NCI-H2227 (cell line): ENCODE measurements around the gene PGM2.

ENCODE experiments used
- DNase-seq: peaks from one replicate; lab custom pipeline; 2025; ENCODE audit not compliant: unreplicated experiment; lab: John Stamatoyannopoulos, UW

PGM2 gene

DNA sequence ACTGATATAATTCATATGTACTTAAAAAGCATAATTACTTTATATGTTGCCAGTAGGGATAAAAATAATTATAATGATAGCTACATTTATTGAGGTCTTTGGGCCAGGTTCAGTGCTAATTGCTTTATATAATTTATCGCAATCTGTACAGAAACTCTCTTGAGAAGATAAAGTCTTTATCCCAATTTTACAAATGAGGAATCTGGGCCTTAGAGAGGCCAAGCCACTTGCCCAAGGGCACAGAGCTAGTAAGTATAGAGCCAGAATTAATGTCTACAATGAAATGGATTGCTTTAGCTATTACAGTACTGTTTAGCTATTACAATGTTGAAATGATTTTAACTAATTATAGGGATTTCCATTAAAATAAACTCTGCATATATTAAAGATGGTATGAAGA lies 33.8 kb downstream of the PGM2 start:
- no peak for DNase-seq

DNA sequence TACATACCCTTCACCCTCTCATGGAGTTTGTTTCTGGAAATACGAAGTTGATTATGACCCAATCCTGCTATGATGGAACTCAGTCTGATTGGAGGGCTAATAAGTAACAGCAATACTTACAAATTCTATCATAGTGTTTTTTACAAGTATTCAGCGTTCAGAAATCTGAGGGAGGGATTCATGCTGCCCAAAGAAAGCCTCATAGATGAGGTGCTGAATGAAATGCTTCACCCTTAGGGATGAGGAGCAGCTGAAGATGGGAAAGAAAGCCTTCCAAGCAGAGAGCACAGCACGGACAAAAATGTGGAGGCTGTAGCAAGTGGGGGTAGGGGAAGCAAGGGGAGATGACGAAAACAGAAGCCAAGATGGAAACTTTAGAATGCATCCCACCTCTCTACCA lies 36.5 kb downstream of the PGM2 start:
- no peak for DNase-seq

- no peak for DNase-seq
Observed at GRCh38 chr4:37864786-37865185, 38.3 kb downstream of the PGM2 start.

- no peak for DNase-seq
Observed at GRCh38 chr4:37865450-37865849, 39.0 kb downstream of the PGM2 start.

- no peak for DNase-seq
Observed at GRCh38 chr4:37867102-37867501, 40.6 kb downstream of the PGM2 start.

DNA sequence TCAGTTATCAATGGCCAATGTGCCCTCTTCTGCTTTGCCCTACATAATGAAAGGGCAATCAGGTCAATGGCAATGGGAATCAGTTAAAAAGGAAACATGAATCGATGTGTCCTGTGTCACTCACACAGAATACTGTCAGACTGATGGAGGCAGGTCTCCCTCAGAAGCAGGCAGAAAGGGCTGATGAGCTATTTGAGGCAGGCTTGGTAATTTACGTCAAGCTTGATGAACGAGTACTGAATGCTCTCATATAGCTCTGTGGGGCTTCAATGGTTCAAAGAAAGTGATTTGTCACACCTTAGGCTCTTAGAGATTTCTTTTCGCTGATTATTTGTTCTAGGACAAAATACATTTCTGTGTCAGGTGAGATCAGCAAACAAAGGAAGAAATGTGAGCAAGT lies 41.8 kb downstream of the PGM2 start:
- DNase-seq: no peak

DNA sequence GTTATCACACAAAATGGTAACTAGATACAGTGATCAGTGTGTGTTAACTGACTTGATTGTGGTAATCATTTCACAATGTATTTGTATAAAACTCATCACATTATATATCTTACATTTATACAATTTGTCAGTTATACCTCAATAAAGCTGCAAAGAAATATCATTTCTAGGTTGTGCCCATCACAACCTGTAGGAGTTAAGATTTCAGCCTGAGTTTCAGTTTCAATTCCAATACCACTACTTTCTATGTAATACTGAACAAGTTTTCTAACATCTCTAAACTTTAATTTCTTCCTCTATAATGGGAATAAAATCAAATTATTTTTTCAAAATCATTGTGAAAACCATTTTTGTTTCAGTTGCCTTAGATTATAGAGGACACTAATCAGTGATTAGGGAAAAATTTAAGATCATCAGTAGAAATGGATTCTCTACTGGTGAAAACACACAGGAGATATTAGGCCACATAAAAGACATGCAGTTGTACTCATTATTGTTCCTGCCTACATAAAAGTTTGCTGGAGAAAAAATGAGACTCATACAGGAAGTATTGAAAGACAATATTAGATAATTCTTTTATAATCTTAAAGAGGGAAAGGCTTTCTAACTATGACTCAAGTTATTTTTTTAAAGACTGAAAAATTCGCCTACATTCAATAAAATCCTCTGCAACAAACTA lies 46.0 kb downstream of the PGM2 start:
- DNase-seq: no peak

GRCh38 chr4:37873386-37873785 lies 46.9 kb downstream of the PGM2 start:
- DNase-seq: no peak

GRCh38 chr4:37876156-37876555 lies 49.7 kb downstream of the PGM2 start:
- no peak for DNase-seq

DNA sequence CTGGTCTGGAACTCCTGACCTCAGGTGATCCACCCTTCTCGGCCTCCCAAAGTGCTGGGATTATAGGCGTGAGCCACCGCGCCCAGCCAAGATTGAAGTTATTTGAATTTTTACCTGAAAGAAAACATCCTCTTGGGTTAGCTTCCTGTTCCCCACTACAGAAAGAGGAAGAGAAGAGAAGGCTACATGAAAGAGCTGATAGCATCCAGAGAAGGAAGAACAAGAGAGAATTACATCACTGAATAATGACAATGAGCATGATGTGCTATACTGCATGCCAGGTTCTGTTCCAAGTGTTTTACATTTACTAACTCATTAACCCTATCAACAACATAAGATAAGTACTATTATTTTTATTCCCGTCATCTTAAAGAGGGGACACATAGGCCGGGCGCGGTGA lies 52.9 kb downstream of the PGM2 start:
- no peak for DNase-seq

GRCh38 chr4:37881811-37882210 lies 55.3 kb downstream of the PGM2 start:
- no peak for DNase-seq

GRCh38 chr4:37882665-37883296 lies 56.3 kb downstream of the PGM2 start:
- DNase-seq: no peak

DNA sequence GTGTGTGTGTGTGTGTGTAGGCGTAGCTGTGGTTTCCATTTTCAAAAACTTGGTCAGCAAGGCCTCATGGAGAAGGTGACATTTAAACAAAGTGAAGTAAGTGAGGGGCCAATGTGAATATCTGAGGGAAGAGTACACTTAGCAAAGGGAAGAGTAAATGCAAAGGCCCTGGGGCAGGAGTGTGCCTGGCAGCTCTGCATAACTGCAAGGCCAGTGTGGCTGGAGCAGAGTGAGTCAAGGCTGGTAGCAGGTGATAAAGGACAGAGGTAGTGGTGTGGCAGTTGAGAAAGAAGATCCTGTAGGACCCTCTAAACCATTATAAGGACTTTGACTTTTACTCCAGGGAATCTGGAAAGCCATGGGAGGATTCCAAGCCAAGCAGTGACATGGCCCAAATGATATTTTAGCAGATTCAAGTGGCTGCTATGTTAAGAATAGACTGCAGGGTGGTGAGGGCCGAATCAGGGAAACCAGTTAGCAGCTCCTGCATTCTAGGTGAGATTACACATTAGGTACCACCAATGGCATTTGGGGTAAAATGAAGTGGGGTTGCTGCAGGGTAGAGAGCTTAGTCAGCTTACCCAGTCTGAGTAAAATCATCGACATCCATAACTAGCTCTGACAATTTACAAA lies 58.5 kb downstream of the PGM2 start:
- no peak for DNase-seq

DNA sequence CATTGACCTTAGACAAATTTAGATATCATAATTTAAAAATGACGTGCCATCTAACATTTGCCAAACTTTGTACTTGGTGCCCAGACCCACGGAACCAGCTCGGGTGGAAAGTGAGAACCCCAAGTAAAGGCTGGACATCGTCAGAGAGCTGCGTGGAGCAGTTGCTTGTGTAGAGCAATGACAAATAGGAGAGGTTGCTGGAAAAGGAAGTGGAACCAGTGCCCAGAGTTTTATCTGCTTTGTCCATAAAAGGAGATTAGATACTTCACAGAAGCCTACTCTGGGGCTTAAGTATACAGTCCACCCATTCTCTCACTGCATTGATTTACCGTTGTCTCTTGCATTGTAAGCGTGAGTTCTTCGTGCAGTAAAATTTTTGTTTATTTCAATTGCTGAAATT lies 59.0 kb downstream of the PGM2 start:
- DNase-seq: no peak

GRCh38 chr4:37889849-37890800 lies 63.6 kb downstream of the PGM2 start:
- DNase-seq: peak; percentile 15

GRCh38 chr4:37890801-37891259 lies 64.3 kb downstream of the PGM2 start, which contains the start of gene TBC1D1:
Gene TBC1D1 (plus strand): TSS chr4:37891084. CDS start chr4:37902096, 11,012 bp downstream.
- DNase-seq: peak; percentile 19

- no peak for DNase-seq
Observed at GRCh38 chr4:37891260-37892159, 65.0 kb downstream of the PGM2 start.

DNA sequence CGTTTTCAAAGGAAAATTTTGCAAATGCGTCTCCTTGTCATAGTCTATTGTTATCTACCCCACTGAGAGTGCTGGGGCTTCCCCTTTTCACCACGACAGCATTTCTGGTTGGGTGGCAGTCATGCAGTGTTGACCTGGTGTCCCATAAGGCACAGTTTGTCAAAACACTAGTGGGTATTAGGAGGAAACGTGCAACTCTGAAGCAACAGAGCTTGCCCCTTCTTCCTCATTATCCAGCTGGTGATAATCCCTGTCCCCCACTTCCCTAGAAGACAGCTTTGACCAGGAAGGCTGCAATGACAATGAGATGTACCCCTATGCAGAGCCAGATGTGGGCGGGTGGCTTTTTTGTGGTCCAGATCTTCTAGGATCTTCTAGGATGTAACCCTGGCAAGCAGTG lies 66.2 kb downstream of the PGM2 start:
- DNase-seq: no peak

GRCh38 chr4:37893164-37893563 lies 66.7 kb downstream of the PGM2 start:
- no peak for DNase-seq

GRCh38 chr4:37895271-37895670 lies 68.8 kb downstream of the PGM2 start:
- DNase-seq: no peak
